Activated CD8-positive, alpha-beta memory T cell treated with anti-CD3 and anti-CD28 coated beads for 4 hours (primary cell): ENCODE results near the gene TAF4B.

Experiments
- DNase-seq, 2 donors: peaks; one replicate each; pipeline ENCODE4 v3.0.0-alpha.2; 2020; ENCODE audit warnings: low read depth in 2 of 2

Gene TAF4B

GRCh38 chr18:26383454-26384270 lies 157.4 kb downstream of the TAF4B start:
- DNase-seq, result no peak

- no peak for DNase-seq
Observed at GRCh38 chr18:26386002-26386401, 159.8 kb downstream of the TAF4B start.

GRCh38 chr18:26386441-26386840 lies 160.2 kb downstream of the TAF4B start:
- no peak for DNase-seq

- DNase-seq, result no peak
Observed at GRCh38 chr18:26394047-26394654, 167.9 kb downstream of the TAF4B start.

- no peak for DNase-seq
Observed at GRCh38 chr18:26397019-26397418, 170.8 kb downstream of the TAF4B start.

GRCh38 chr18:26403491-26403890 lies 177.2 kb downstream of the TAF4B start:
- no peak for DNase-seq

GRCh38 chr18:26405190-26405801 lies 179.1 kb downstream of the TAF4B start:
- no peak for DNase-seq

GRCh38 chr18:26406324-26406723 lies 180.1 kb downstream of the TAF4B start:
- no peak for DNase-seq

- no peak for DNase-seq
Observed at GRCh38 chr18:26406854-26407517, 180.7 kb downstream of the TAF4B start.

- DNase-seq, result no peak
Observed at GRCh38 chr18:26407736-26408601, 181.7 kb downstream of the TAF4B start.

GRCh38 chr18:26409091-26409490 lies 182.8 kb downstream of the TAF4B start:
- DNase-seq, result no peak

GRCh38 chr18:26414901-26415440 lies 188.7 kb downstream of the TAF4B start:
- DNase-seq, result no peak

GRCh38 chr18:26415631-26416030 lies 189.4 kb downstream of the TAF4B start:
- DNase-seq, result no peak

- DNase-seq, result no peak
Observed at GRCh38 chr18:26416652-26417150, 190.5 kb downstream of the TAF4B start.

GRCh38 chr18:26417190-26417589 lies 190.9 kb downstream of the TAF4B start:
- DNase-seq, result no peak

- no peak for DNase-seq
Observed at GRCh38 chr18:26418225-26418624, 192.0 kb downstream of the TAF4B start.

GRCh38 chr18:26419746-26420145 lies 193.5 kb downstream of the TAF4B start:
- DNase-seq, result no peak

- no peak for DNase-seq
Observed at GRCh38 chr18:26421503-26421902, 195.3 kb downstream of the TAF4B start.

- DNase-seq, result no peak
Observed at GRCh38 chr18:26421931-26422330, 195.7 kb downstream of the TAF4B start.

GRCh38 chr18:26422472-26423162 lies 196.4 kb downstream of the TAF4B start:
- no peak for DNase-seq
